K562 (cell line): ENCODE measurements around the gene ARMH1. TPM values are rescaled to one million over a fixed set of nuclear protein-coding genes. Genes with fewer than 3 reads are reported as not detected.

Source experiments
- BRD9 ChIP-seq: fragments of 450-650 bp; IDR thresholded peaks from 2 replicates; pipeline ENCODE4 v1.6.1; 2018; ENCODE audit warnings: low read depth; ENCODE audit not compliant: partially characterized antibody
- CEBPB ChIP-seq: fragments of 450-650 bp; IDR thresholded peaks from 2 replicates; pipeline ENCODE4 v1.6.1; 2016; ENCODE audit warnings: missing genetic modification characterization, missing compliant biosample characterization
- CREM ChIP-seq: IDR thresholded peaks from 2 replicates; pipeline ENCODE4 v1.6.1; 2014; ENCODE audit warnings: antibody characterized with exemption, low read depth
- ETV1 ChIP-seq: fragments of 450-650 bp; conservative IDR thresholded peaks from 2 replicates; pipeline ENCODE4 v1.6.1; 2016; ENCODE audit warnings: missing genetic modification characterization, control low read depth, low read depth, missing compliant biosample characterization
- FOXP4 ChIP-seq: sonication (generic); formaldehyde crosslinking; IDR thresholded peaks from 2 replicates; pipeline ENCODE4 v1.8.0; 2022; ENCODE audit warnings: mild to moderate bottlenecking, missing genetic modification reagents, borderline replicate concordance
- MEIS2 ChIP-seq: fragments of 450-650 bp; IDR thresholded peaks from 2 replicates; pipeline ENCODE4 v1.6.1; 2014; ENCODE audit warnings: mild to moderate bottlenecking; ENCODE audit not compliant: partially characterized antibody
- NBN ChIP-seq: fragments of 450-650 bp; IDR thresholded peaks from 2 replicates; pipeline ENCODE4 v1.6.1; 2016; ENCODE audit warnings: low read depth, mild to moderate bottlenecking
- NKRF ChIP-seq: fragments of 450-650 bp; IDR thresholded peaks from 2 replicates; pipeline ENCODE4 v1.6.1; 2016; ENCODE audit warnings: borderline replicate concordance
- OTX1 ChIP-seq: fragments of 450-650 bp; formaldehyde crosslinking; IDR thresholded peaks from 2 replicates; pipeline ENCODE4 v1.4.0; 2022; ENCODE audit warnings: mild to moderate bottlenecking
- PYGO2 ChIP-seq: fragments of 450-650 bp; IDR thresholded peaks from 2 replicates; pipeline ENCODE4 v1.6.1; 2016; ENCODE audit warnings: mild to moderate bottlenecking, missing genetic modification characterization, moderate library complexity, missing compliant biosample characterization
- RBM25 ChIP-seq: fragments of 200-400 bp; formaldehyde crosslinking; IDR thresholded peaks from 2 replicates; pipeline ENCODE4 v1.6.1; 2018; ENCODE audit warnings: low read length, low read depth, moderate library complexity; ENCODE audit not compliant: severe bottlenecking
- RCOR1 ChIP-seq, 2 experiments: IDR thresholded peaks; 2 replicates each; pipeline ENCODE4 v1.6.1; 2012; ENCODE audit warnings: low read depth in 2 of 2, low read length in 2 of 2, borderline replicate concordance in 1 of 2, improper control_type of control experiment in 1 of 2
- SOX6 ChIP-seq: fragments of 450-650 bp; IDR thresholded peaks from 2 replicates; pipeline ENCODE4 v1.6.1; 2014; ENCODE audit warnings: mild to moderate bottlenecking
- TFE3 ChIP-seq: fragments of 450-650 bp; formaldehyde crosslinking; IDR thresholded peaks from 2 replicates; pipeline ENCODE4 v1.4.0; 2020; ENCODE audit warnings: mild to moderate bottlenecking, mixed read lengths
- ZMIZ1 ChIP-seq, 2 experiments: fragments of 150-350 bp in 1 of 2; IDR thresholded peaks; 2 replicates each; pipeline ENCODE4 v1.6.1; 2012 to 2016; ENCODE audit warnings: low read depth in 2 of 2, low read length in 2 of 2, mild to moderate bottlenecking in 1 of 2, moderate library complexity in 1 of 2
- ZNF639 ChIP-seq, 2 experiments: fragments of 200-800 bp in 1 of 2; sonication (Bioruptor generic) in 1 of 2; sonication (generic) in 1 of 2; formaldehyde crosslinking in 1 of 2; IDR thresholded peaks in 1 of 2; conservative IDR thresholded peaks in 1 of 2; 2 replicates each; pipeline versions ENCODE4 v1.5.0 to v1.6.1; 2016 to 2020; ENCODE audit warnings: missing compliant biosample characterization in 1 of 2, missing genetic modification characterization in 1 of 2, missing genetic modification reagents in 1 of 2
- polyA plus RNA-seq, 8 experiments: library from polyadenylated mRNA; depleted of rRNA in 4 of 8; stranded (reverse) in 5 of 8; unstranded in 3 of 8; fragments of >200 nt; fragmentation: Nextera tagmentation in 2 of 8; fragmentation: Illumina TruSeq in 1 of 8; extraction: Ambion mirVana in 2 of 8; extraction: Trizol in 1 of 8; gene quantifications; 2 replicates each; pipeline versions ENCODE4 v1.2.1 to v1.2.3, GENCODE V29; 2011 to 2014; ENCODE audit warnings: inconsistent platforms in 1 of 8, missing spikeins in 1 of 8
- total RNA-seq, 7 experiments: library from RNA; depleted of rRNA in 6 of 7; stranded (reverse); fragments of >200 nt in 6 of 7; fragmentation: Illumina TruSeq in 2 of 7; extraction: Trizol in 2 of 7; gene quantifications; 2 replicates each; pipeline versions ENCODE4 v1.2.1 to v1.2.3, GENCODE V29; 2011 to 2021; ENCODE audit warnings: low replicate concordance in 1 of 7

The ARMH1 gene
- total and polyA plus RNA-seq, 9 of the 15 experiments (the other 6 are each of a cell fraction or from before 2014, with no cell fraction given): 0.41 TPM; not detected in 8

- TF ChIP-seq ZNF639 (CRISPR knock-in tag; conservative IDR thresholded peaks at IDR 0.05 in 1 of 2, IDR thresholded peaks at IDR 0.05 in 1 of 2) (no peak), NKRF (no peak), PYGO2 (tag) (no peak), ZMIZ1 (IDR thresholded peaks at IDR 0.05; ENCODE audit: low read depth in 2 of 2, low read length in 2 of 2) (no peak), BRD9 (peak; percentile 41), ETV1 (tag) (0 out of 2 replicates have a peak, but pooled peaks have one; percentile 37), TFE3 (CRISPR knock-in tag) (no peak), FOXP4 (CRISPR knock-in tag) (no peak), MEIS2 (peak; percentile 30), CREM (no peak), OTX1 (no peak), SOX6 (0 out of 2 replicates have a peak, but pooled peaks have one; percentile 37), RBM25 (no peak), RCOR1 (IDR thresholded peaks at IDR 0.05; ENCODE audit: borderline replicate concordance in 1 of 2, low read depth in 2 of 2, low read length in 2 of 2) (peak in 1 of 2 experiments; percentile 84; a peak in 2 of 4 replicates), CEBPB (tag) (peak; percentile 97), NBN (no peak)
Observed at GRCh38 chr1:44677201-44677766, 2.8 kb downstream of the ARMH1 start (continued).
